Caki2 (cell line): ENCODE results near the gene TRAPPC2B. TPM values are rescaled to one million over a fixed set of nuclear protein-coding genes. Genes with fewer than 3 reads are reported as not detected.

Experiments
- total RNA-seq: library from RNA; depleted of rRNA; stranded (reverse); fragments of >200 nt; shearing (Covaris generic); gene quantifications from 2 replicates; pipeline ENCODE4 v1.2.3, GENCODE V29; 2014; ENCODE audit warnings: low replicate concordance; rRNA removed

TRAPPC2B gene
- total RNA-seq, 1 experiment from 2014 or later: 34.3 TPM

Other genes with a start within 250 kb of the TRAPPC2B start
- gene USP29, start 243.6 kb upstream of the TRAPPC2B start, total RNA-seq: not detected in 2 replicates
- not detected in 2 replicates for gene ZIM3, start 218.3 kb upstream of the TRAPPC2B start, total RNA-seq
- gene DUXA, start 196.1 kb upstream of the TRAPPC2B start, total RNA-seq: not detected in 2 replicates
- gene ZNF264, start 172.1 kb upstream of the TRAPPC2B start, total RNA-seq: 25.9 and 74.9 TPM in 2 replicates
- gene AURKC, start 132.5 kb upstream of the TRAPPC2B start, total RNA-seq: 0.41 and 4.1 TPM in 2 replicates
- 9.0 and 10.2 TPM in 2 replicates for gene ZNF805, start 122.9 kb upstream of the TRAPPC2B start, total RNA-seq
- gene ZNF460, start 83.1 kb upstream of the TRAPPC2B start, total RNA-seq: 28.9 and 34.3 TPM in 2 replicates
- gene ZNF543, start 43.1 kb upstream of the TRAPPC2B start, total RNA-seq: 9.2 and 9.3 TPM in 2 replicates
- 13.0 and 15.1 TPM in 2 replicates for gene ZNF304, start 12.3 kb upstream of the TRAPPC2B start, total RNA-seq
- 3.1 and 8.7 TPM in 2 replicates for gene ZNF547, start within 50 bp of the TRAPPC2B start, total RNA-seq
- 11.6 and 15.1 TPM in 2 replicates for gene ZNF548, start 26.3 kb downstream of the TRAPPC2B start, total RNA-seq
- gene ZNF17, start 47.6 kb downstream of the TRAPPC2B start, total RNA-seq: 2.2 and 5.8 TPM in 2 replicates
- gene ZNF749, start 71.8 kb downstream of the TRAPPC2B start, total RNA-seq: 17.8 and 20.7 TPM in 2 replicates
- gene VN1R1, start 93.6 kb downstream of the TRAPPC2B start, total RNA-seq: not detected in 2 replicates
- 13.1 and 14.0 TPM in 2 replicates for gene ZNF772, start 114.0 kb downstream of the TRAPPC2B start, total RNA-seq
- gene ZNF419, start 124.2 kb downstream of the TRAPPC2B start, total RNA-seq: 11.7 and 22.1 TPM in 2 replicates
- 10.6 and 12.5 TPM in 2 replicates for gene ZNF773, start 136.4 kb downstream of the TRAPPC2B start, total RNA-seq
- gene ZNF549, start 163.8 kb downstream of the TRAPPC2B start, total RNA-seq: 1.5 and 3.3 TPM in 2 replicates
- gene ZNF550, start 196.3 kb downstream of the TRAPPC2B start, total RNA-seq: 5.5 and 14.9 TPM in 2 replicates
- gene ZNF416, start 215.4 kb downstream of the TRAPPC2B start, total RNA-seq: 5.0 and 14.8 TPM in 2 replicates
- gene ZIK1, start 220.6 kb downstream of the TRAPPC2B start, total RNA-seq: 4.3 and 6.9 TPM in 2 replicates
- 5.2 and 13.3 TPM in 2 replicates for gene ZNF530, start 236.3 kb downstream of the TRAPPC2B start, total RNA-seq